Erythroblast (primary cell): ENCODE data around the gene PDZRN3.

Source experiments
- GATA1 ChIP-seq: IDR thresholded peaks from 2 replicates; pipeline ENCODE4 v1.6.1; 2011; ENCODE audit warnings: low read depth, mild to moderate bottlenecking, control low read depth, low read length, moderate library complexity
- POLR2A ChIP-seq: IDR thresholded peaks from 2 replicates; pipeline ENCODE4 v1.6.1; 2011; ENCODE audit warnings: mild to moderate bottlenecking, low read length

- TF ChIP-seq POLR2A (no peak), GATA1 (no peak)
These were observed 150.1 kb downstream of the PDZRN3 start for GRCh38 chr3:73474619-73475018.
